ENCODE data around the gene RPH3AL.

The RPH3AL gene, protein sequence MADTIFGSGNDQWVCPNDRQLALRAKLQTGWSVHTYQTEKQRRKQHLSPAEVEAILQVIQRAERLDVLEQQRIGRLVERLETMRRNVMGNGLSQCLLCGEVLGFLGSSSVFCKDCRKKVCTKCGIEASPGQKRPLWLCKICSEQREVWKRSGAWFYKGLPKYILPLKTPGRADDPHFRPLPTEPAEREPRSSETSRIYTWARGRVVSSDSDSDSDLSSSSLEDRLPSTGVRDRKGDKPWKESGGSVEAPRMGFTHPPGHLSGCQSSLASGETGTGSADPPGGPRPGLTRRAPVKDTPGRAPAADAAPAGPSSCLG

GRCh38 chr17:352421-353212 is at the start of gene RPH3AL:
TSS of gene RPH3AL (minus strand) at chr17:352807. CDS start at chr17:327543, 25,264 bp downstream.
- no peak for DNase-seq (ENCODE audit: low read depth in 1 of 2, low spot score in 1 of 2)

- no peak for DNase-seq (ENCODE audit: low read depth in 1 of 2, low spot score in 1 of 2)
Observed at GRCh38 chr17:400257-400656, 47.6 kb upstream of the RPH3AL start.

DNA sequence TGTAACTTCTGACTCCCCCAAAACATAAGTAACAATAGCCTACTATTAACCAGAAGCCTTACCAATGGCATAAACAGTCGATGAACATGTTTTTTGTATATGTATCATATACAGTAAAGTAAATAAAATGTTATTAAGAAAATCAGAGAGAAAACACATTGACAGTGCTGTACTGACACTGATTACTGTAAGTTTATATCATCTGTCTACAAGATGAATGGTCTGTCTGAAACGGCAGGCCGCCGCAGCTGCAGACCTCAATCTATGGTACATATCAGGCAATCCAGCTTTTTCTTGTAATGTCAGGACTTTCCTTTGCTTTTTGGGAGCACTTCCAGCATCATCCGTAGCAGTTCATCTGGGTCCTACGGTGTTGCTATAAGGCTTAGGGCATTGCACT is 44.2 kb upstream of the RPH3AL start:
- no peak for DNase-seq (ENCODE audit: low read depth in 1 of 2, low spot score in 1 of 2)

DNA sequence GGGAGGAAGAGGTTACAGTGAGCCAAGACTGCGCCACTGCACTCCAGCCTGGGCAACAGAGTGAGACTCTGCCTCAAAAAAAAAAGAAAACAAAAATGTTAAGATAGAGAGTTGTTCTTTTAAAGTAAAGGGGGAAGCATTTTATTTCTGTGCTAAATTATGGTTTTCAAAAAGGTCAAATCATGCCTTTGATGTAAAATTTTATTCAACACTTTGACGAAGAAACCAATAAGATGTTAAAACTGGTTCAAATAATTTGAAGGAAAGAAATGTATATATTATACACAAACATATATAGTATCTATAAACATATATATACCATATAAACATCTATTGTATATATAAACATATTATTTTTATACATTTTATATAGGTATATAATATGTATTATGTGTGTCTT is 43.4 kb upstream of the RPH3AL start:
- DNase-seq (ENCODE audit: low read depth in 1 of 2, low spot score in 1 of 2): no peak

GRCh38 chr17:395179-395578 is 42.6 kb upstream of the RPH3AL start:
- DNase-seq (ENCODE audit: low read depth in 1 of 2, low spot score in 1 of 2): no peak

GRCh38 chr17:394718-395095 is 42.1 kb upstream of the RPH3AL start:
- DNase-seq (ENCODE audit: low read depth in 1 of 2, low spot score in 1 of 2): no peak

DNA sequence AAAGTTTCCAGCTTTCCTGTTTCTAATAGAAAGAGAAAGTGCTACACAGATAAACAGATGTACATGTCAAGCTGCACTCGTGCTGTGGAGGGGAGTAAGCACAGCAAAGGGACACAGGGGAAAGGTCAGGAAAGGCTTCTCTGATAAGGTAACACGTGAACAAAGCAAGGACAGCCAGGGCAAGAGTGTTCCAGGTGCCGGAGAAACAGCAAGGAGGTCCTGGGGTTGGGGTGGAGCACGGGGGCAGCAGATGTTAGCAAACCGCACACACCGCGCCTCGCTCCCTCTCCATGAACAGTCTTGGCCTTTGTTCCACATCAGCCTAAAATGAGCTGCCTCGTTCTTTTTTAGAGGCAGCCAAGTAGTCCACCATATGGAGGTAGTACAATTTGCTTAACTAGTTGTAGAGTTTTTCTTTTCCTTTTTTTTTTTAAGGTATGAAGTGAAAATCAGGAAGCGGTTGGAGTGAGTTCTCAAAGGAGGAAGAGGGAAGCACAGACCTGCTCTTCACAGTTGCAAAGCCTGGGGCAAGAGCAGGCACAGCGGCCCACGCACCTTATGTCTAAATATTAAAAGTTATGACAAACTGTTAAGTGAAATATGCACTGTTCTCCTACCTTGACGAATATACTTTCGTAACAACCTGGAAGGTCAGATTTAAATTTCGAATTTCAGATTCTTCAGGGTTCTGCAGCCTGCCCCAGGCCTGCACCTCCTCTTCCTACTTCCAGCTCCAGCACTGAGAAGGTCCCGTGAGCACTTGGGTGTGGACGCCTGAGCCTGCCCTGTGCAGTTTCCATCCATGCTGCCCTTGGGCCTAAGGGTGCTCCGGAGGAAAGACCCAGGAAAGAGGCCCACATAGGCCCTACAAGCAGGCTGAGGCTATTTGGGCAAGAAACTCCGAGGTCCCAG is 41.5 kb upstream of the RPH3AL start:
- no peak for DNase-seq (ENCODE audit: low read depth in 1 of 2, low spot score in 1 of 2)

- DNase-seq (ENCODE audit: low read depth in 1 of 2, low spot score in 1 of 2): no peak
Observed at GRCh38 chr17:391850-392249, 39.2 kb upstream of the RPH3AL start.

GRCh38 chr17:390025-390424 is 37.4 kb upstream of the RPH3AL start:
- no peak for DNase-seq (ENCODE audit: low read depth in 1 of 2, low spot score in 1 of 2)

- DNase-seq (ENCODE audit: low read depth in 1 of 2, low spot score in 1 of 2): no peak
Observed at GRCh38 chr17:388087-388486, 35.5 kb upstream of the RPH3AL start.

DNA sequence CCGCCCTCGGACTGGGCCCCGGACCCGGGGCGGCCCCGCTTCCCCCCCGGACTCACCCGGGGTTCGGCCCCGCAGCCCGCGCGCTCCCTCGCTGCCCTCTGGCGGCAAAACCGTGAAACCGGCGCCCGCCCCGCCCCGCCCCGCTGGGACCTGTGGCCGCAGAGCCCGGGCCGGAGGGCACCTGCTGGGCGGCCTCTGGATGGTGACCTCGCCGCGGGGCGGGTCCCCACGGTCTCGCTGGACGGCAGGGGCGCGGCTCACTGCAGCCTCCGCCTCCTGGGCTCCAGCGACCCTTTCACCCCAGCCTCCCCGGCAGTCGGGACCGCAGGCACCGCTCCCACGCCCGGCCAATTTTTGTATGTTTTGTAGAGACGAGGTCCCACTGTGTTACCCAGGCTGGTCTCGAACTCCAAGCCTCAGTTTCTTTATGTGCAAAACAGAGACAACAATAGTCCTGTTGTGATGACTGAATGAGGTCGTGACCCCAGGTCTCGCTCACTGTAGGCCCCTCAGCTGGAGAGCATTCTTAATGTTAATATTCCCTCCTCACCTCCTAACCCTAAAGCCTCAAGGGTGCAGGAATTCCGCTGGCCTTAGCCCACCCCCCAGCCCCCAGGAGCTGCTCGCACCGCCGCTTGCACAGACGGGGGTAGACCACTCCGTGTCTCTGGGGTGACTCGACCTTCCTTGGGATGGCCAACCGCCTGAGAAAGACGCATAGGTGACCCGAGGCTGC is 33.7 kb upstream of the RPH3AL start:
- peak; percentile 59 for DNase-seq (ENCODE audit: low read depth in 1 of 2, low spot score in 1 of 2)

DNA sequence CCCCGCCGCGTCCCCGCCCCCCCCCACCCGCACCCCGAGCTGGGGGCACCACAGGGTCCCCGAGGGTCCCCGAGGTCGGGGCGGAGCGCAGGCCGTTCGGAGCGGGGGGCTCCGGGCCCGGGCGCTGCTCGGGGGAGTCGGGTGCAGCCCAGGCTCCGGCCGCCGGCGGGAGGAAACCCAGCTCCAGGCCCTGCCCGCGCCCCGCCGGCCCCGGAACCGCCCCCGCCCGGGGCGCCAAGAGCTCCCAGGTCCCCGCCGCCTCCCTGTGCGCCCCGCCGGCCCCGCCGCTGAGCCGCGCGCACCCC is 33.2 kb upstream of the RPH3AL start:
- DNase-seq (ENCODE audit: low read depth in 1 of 2, low spot score in 1 of 2): no peak

- no peak for DNase-seq (ENCODE audit: low read depth in 1 of 2, low spot score in 1 of 2)
Observed at GRCh38 chr17:385178-385835, 32.7 kb upstream of the RPH3AL start.

DNA sequence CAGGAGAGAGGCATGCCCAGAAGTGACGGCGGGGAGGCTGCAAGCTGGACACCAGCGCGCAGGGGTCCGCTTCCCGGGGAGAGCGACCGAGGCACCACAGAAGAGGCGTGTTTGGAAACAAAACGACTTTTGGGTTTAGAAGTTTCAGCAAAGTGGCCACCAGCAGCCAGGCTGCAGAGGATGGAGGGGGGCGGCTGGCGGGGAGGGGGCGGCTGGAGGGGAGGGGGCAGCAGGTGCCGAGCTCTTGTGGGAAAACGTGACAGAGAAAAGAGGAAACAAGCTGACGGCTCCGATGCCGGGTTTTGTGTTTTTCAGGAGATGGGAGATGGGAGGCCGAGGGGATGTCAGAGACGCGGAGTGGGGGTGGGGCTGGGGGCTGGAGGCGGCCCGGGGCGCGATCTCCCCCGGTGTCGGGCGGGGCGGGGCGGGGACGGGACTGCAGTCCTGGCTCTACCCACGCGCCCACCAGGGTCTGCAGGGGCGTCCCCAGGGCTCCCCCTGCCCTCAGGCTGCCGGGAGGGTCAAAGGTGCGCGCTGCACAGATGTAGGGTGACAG is 32.1 kb upstream of the RPH3AL start:
- no peak for DNase-seq (ENCODE audit: low read depth in 1 of 2, low spot score in 1 of 2)

DNA sequence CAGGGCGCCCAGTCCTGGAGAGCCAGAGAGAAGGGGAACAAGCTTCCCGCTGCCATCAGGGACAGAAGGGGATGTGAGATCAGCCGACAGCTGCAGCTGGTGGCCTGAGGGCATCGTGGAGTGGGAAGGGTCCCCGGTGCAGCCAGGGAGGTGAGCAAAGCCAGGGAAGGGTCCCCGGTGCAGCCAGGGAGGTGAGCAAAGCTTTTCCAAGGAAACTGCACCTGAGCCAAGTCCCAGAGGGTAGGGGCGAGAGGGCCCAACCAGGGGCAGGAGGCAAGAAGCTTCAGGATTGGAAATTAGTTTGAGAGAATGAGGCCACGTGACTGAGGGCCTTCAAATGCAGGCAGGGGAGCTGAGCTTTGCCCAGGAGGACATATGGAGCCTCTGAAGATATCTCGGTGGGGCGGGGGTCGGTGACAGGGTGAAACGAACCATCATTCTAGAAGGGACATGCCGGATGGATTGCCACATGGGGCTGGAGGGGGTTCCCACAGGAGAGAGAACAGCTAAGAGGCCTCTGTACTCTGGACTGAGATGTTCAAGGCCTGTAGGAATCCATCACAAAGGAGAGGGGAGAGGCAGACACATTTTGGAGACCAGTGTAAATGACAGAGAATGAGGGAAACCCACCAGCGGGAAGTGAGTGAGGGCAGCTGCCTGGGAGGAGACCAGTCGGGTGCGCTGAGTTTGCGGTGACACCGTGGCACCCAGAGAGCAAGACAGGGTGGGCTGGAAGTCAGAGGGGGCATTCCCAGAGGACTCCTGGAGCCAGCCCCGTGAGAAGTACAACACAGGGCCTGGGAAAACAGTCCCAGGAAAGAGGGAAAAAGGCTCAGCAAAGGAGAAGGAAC is 31.4 kb upstream of the RPH3AL start:
- DNase-seq (ENCODE audit: low read depth in 1 of 2, low spot score in 1 of 2): no peak

GRCh38 chr17:382644-383533 is 30.3 kb upstream of the RPH3AL start:
- DNase-seq (ENCODE audit: low read depth in 1 of 2, low spot score in 1 of 2): no peak

DNA sequence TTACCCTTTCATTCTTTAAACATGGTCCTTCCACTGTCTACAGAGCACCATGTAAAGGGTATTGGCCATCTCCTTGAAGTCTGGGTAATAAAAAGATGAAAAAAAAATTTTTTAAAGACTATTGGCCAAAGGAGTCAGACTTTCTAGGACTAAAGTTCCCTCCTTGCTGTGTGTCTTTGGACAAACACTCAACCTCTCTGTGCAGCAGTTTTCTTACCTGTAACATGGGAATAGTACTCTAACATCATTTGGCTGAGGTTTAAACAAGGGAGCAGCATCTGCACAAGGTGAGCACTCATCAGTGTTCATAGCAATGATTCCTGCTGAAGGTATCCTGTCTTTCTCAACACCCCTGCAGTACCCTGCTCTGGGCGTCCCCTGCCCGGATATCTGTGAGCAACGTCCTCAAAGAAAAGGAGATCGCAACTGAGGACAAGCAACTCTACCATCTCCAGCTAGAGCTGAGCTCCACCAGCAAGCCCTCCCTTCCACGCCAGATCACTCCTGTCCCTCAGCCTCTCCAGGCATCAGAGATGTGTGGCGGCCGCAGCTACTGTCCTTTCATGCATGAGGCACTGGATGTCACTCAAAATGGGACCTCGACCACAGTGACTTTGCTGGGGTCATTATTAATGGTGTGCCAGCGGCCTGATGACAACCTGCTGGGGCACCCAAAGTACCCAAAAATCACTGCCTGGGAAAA is 29.5 kb upstream of the RPH3AL start:
- DNase-seq (ENCODE audit: low read depth in 1 of 2, low spot score in 1 of 2): no peak

DNA sequence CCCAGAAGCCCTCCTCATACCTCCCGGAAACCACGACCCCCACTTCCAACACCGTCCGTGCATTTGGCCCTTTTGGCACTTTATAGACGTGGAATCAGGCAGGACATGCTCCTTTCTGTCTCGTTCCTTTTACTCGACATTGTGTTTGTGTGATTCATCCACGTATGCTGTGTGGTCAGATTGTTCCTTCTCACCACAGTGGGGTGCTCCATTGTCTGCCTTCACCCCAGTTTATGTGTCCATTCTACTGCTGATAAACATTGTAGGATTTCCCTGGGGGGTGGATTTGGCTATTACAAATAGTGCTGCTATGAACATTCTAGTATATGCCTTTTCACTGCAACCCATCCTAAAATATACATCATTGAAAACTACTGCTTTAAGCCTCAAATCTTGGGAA is 28.9 kb upstream of the RPH3AL start:
- no peak for DNase-seq (ENCODE audit: low read depth in 1 of 2, low spot score in 1 of 2)
